ENCODE results near the gene CORO6.

GRCh38 chr17:29581583-29582253, 41.0 kb downstream of the CORO6 start:
- no peak for TF ChIP-seq CTCF (IDR thresholded peaks at IDR 0.05)
- TF ChIP-seq POLR2A (IDR thresholded peaks at IDR 0.05), result no peak
